Mesendoderm (in vitro differentiated cells): Measurements from ENCODE around the gene FOXL2NB.

ENCODE experiments used
- DNase-seq: peaks from one replicate; pipeline ENCODE4 v3.0.0; 2013
- H2AK5ac ChIP-seq: 2 replicates; pipeline ENCODE4 v1.6.1; 2013; ENCODE audit warnings: low read length, inconsistent platforms
- H2BK120ac ChIP-seq: 2 replicates; pipeline ENCODE4 v1.6.1; 2013; ENCODE audit warnings: low read depth, mild to moderate bottlenecking, low read length, moderate library complexity, mixed read lengths
- H2BK15ac ChIP-seq: replicated peaks from 2 replicates; pipeline ENCODE4 v1.6.1; 2013; ENCODE audit warnings: low read depth, mild to moderate bottlenecking, moderate library complexity
- H2BK5ac ChIP-seq: 2 replicates; pipeline ENCODE4 v1.6.1; 2013; ENCODE audit warnings: low read length, inconsistent platforms
- H3K18ac ChIP-seq: 2 replicates; pipeline ENCODE4 v1.6.1; 2013; ENCODE audit warnings: mild to moderate bottlenecking, low read length, mixed read lengths
- H3K23ac ChIP-seq: one replicate; pipeline ENCODE4 v1.6.1; 2013; ENCODE audit warnings: low read length
- H3K27ac ChIP-seq: 2 replicates; pipeline ENCODE4 v1.5.1; 2013; ENCODE audit warnings: low read depth, mild to moderate bottlenecking, inconsistent platforms, low read length, moderate library complexity
- H3K27me3 ChIP-seq: 2 replicates; pipeline ENCODE4 v1.6.1; 2013; ENCODE audit warnings: low read length, control low read depth, mild to moderate bottlenecking, inconsistent platforms; ENCODE audit not compliant: insufficient read depth, poor library complexity
- H3K36me3 ChIP-seq: 2 replicates; pipeline ENCODE4 v1.6.1; 2013; ENCODE audit warnings: low read length, inconsistent platforms; ENCODE audit not compliant: control insufficient read depth, insufficient read depth
- H3K4ac ChIP-seq: one replicate; pipeline ENCODE4 v1.6.1; 2013; ENCODE audit warnings: low read depth, mild to moderate bottlenecking, low read length, moderate library complexity
- H3K4me1 ChIP-seq: 2 replicates; pipeline ENCODE4 v1.6.1; 2013; ENCODE audit warnings: low read depth, low read length, inconsistent platforms; ENCODE audit not compliant: control insufficient read depth
- H3K4me2 ChIP-seq: 2 replicates; pipeline ENCODE4 v1.6.1; 2013; ENCODE audit warnings: low read length
- H3K4me3 ChIP-seq: 2 replicates; pipeline ENCODE4 v1.5.1; 2013; ENCODE audit warnings: mild to moderate bottlenecking, low read length
- H3K56ac ChIP-seq: one replicate; pipeline ENCODE4 v1.6.1; 2013; ENCODE audit warnings: low read length
- H3K79me1 ChIP-seq: 2 replicates; pipeline ENCODE4 v1.6.1; 2013; ENCODE audit warnings: low read length, inconsistent platforms
- H3K79me2 ChIP-seq: 2 replicates; pipeline ENCODE4 v1.6.1; 2013; ENCODE audit warnings: mild to moderate bottlenecking, low read length; ENCODE audit not compliant: control insufficient read depth, insufficient read depth
- H3K9ac ChIP-seq: 2 replicates; pipeline ENCODE4 v1.6.1; 2013; ENCODE audit warnings: low read length, inconsistent platforms
- H4K5ac ChIP-seq: one replicate; pipeline ENCODE4 v1.6.1; 2013; ENCODE audit warnings: low read length
- H4K8ac ChIP-seq: one replicate; pipeline ENCODE4 v1.6.1; 2013; ENCODE audit warnings: low read depth, mild to moderate bottlenecking, control low read depth, low read length, moderate library complexity
- WGBS: extraction: QIAGEN DNeasy Blood & Tissue Kit; methylation state at CpG from one replicate; pipeline ENCODE4 v1.1.7; 2013; ENCODE audit warnings: low lambda C conversion rate, missing lambda C conversion rate; ENCODE audit not compliant: insufficient coverage; ENCODE audit errors: extremely low coverage; 5-methylcytosine and 5-hydroxymethylcytosine counted together

FOXL2NB gene

GRCh38 chr3:138902171-138902570 lies 44.8 kb upstream of the FOXL2NB start:
- Histone ChIP-seq H4K5ac (no peak overlapping the region), H3K9ac (no peak overlapping the region), H2BK5ac (no peak overlapping the region), H3K56ac (no peak overlapping the region), H3K79me2 (no peaks in the 10 kb centered on the region), H3K4me3 (no peak overlapping the region), H3K27ac (no peak overlapping the region), H3K18ac (no peak overlapping the region), H4K8ac (no peak overlapping the region), H2BK120ac (no peak overlapping the region), H2BK15ac (no peak overlapping the region), H3K4me2 (no peak overlapping the region), H2AK5ac (no peak overlapping the region), H3K36me3 (no peaks in the 10 kb centered on the region), H3K79me1 (no peaks in the 10 kb centered on the region), H3K4ac (no peak overlapping the region), H3K4me1 (no peaks in the 10 kb centered on the region), H3K23ac (no peak overlapping the region), H3K27me3 (no peaks in the 10 kb centered on the region)
- WGBS: no CpG with 5 or more reads among the region's 1 CpG
- DNase-seq: no peak

GRCh38 chr3:138907539-138907938 lies 39.5 kb upstream of the FOXL2NB start:
- no peak overlapping the region for H3K4me3 ChIP-seq
- H3K4me1 ChIP-seq: no peaks in the 10 kb centered on the region
- no peak overlapping the region for H2BK5ac ChIP-seq
- no peak overlapping the region for H3K18ac ChIP-seq
- H3K36me3 ChIP-seq: no peaks in the 10 kb centered on the region
- H3K27ac ChIP-seq: no peak overlapping the region
- no peaks in the 10 kb centered on the region for H3K27me3 ChIP-seq
- H3K9ac ChIP-seq: no peak overlapping the region
- H4K5ac ChIP-seq: no peak overlapping the region
- H3K4ac ChIP-seq: no peak overlapping the region
- H3K79me2 ChIP-seq: no peaks in the 10 kb centered on the region
- WGBS: no CpG with 5 or more reads among the region's 3 CpGs
- no peak overlapping the region for H2AK5ac ChIP-seq
- H2BK120ac ChIP-seq: no peak overlapping the region
- no peak overlapping the region for H3K4me2 ChIP-seq
- no peak overlapping the region for H4K8ac ChIP-seq
- no peak for DNase-seq
- H3K56ac ChIP-seq: no peak overlapping the region
- H3K79me1 ChIP-seq: no peaks in the 10 kb centered on the region
- H2BK15ac ChIP-seq: no peak overlapping the region
- no peak overlapping the region for H3K23ac ChIP-seq

- DNase-seq: no peak
- no peak overlapping the region for H3K4me2 ChIP-seq
- no peaks in the 10 kb centered on the region for H3K4me1 ChIP-seq
- no peaks in the 10 kb centered on the region for H3K36me3 ChIP-seq
- no peak overlapping the region for H3K18ac ChIP-seq
- no peak overlapping the region for H4K5ac ChIP-seq
- H3K4ac ChIP-seq: no peak overlapping the region
- no peaks in the 10 kb centered on the region for H3K79me2 ChIP-seq
- H3K23ac ChIP-seq: no peak overlapping the region
- no peak overlapping the region for H3K56ac ChIP-seq
- no peak overlapping the region for H4K8ac ChIP-seq
- H2BK5ac ChIP-seq: no peak overlapping the region
- H2BK120ac ChIP-seq: no peak overlapping the region
- H3K9ac ChIP-seq: no peak overlapping the region
- no peaks in the 10 kb centered on the region for H3K27me3 ChIP-seq
- H3K4me3 ChIP-seq: no peak overlapping the region
- no CpG with 5 or more reads among the region's 5 CpGs for WGBS
- no peak overlapping the region for H2BK15ac ChIP-seq
- H2AK5ac ChIP-seq: no peak overlapping the region
- H3K79me1 ChIP-seq: no peaks in the 10 kb centered on the region
- H3K27ac ChIP-seq: no peak overlapping the region
Observed at GRCh38 chr3:138908846-138909245, 38.2 kb upstream of the FOXL2NB start.

- Histone ChIP-seq H3K79me1 (no peaks in the 10 kb centered on the region), H2AK5ac (no peak overlapping the region), H3K27ac (no peak overlapping the region), H3K18ac (no peak overlapping the region), H3K56ac (no peak overlapping the region), H2BK15ac (no peak overlapping the region), H3K36me3 (no peaks in the 10 kb centered on the region), H3K27me3 (no peaks in the 10 kb centered on the region), H2BK120ac (no peak overlapping the region), H4K5ac (no peak overlapping the region), H4K8ac (no peak overlapping the region), H3K9ac (no peak overlapping the region), H3K4me3 (no peak overlapping the region), H3K4me1 (peaks cover 2% of the 10 kb centered on the region), H3K23ac (no peak overlapping the region), H3K79me2 (no peaks in the 10 kb centered on the region), H3K4ac (no peak overlapping the region), H2BK5ac (no peak overlapping the region), H3K4me2 (no peak overlapping the region)
- no peak for DNase-seq
Observed at GRCh38 chr3:138909904-138910303, 37.1 kb upstream of the FOXL2NB start.

- Histone ChIP-seq H4K8ac (no peak overlapping the region), H3K23ac (no peak overlapping the region), H2AK5ac (no peak overlapping the region), H3K18ac (no peak overlapping the region), H3K4ac (no peak overlapping the region), H2BK120ac (no peak overlapping the region), H2BK15ac (no peak overlapping the region), H3K4me3 (no peak overlapping the region), H3K27me3 (no peaks in the 10 kb centered on the region), H4K5ac (no peak overlapping the region), H3K9ac (no peak overlapping the region), H3K27ac (no peak overlapping the region), H3K36me3 (no peaks in the 10 kb centered on the region), H3K4me2 (no peak overlapping the region), H3K79me1 (no peaks in the 10 kb centered on the region), H2BK5ac (no peak overlapping the region), H3K56ac (no peak overlapping the region), H3K79me2 (no peaks in the 10 kb centered on the region), H3K4me1 (peaks cover 2% of the 10 kb centered on the region)
- no CpG with 5 or more reads among the region's 1 CpG for WGBS
- DNase-seq: no peak
Observed at GRCh38 chr3:138911621-138912020, 35.4 kb upstream of the FOXL2NB start.

- no CpG with 5 or more reads among the region's 4 CpGs for WGBS
- Histone ChIP-seq H2BK15ac (no peak overlapping the region), H3K56ac (no peak overlapping the region), H2AK5ac (no peak overlapping the region), H3K79me1 (no peaks in the 10 kb centered on the region), H2BK5ac (no peak overlapping the region), H4K5ac (no peak overlapping the region), H4K8ac (no peak overlapping the region), H3K4me2 (no peak overlapping the region), H3K36me3 (no peaks in the 10 kb centered on the region), H3K18ac (no peak overlapping the region), H3K9ac (no peak overlapping the region), H3K79me2 (no peaks in the 10 kb centered on the region), H3K27ac (no peak overlapping the region), H3K4me3 (no peak overlapping the region), H3K4ac (no peak overlapping the region), H2BK120ac (no peak overlapping the region), H3K4me1 (peaks cover 2% of the 10 kb centered on the region), H3K27me3 (no peaks in the 10 kb centered on the region), H3K23ac (no peak overlapping the region)
- no peak for DNase-seq
Observed at GRCh38 chr3:138912237-138912636, 34.8 kb upstream of the FOXL2NB start.
